ENCODE measurements around the gene ELMO3. TPM values are rescaled to one million over a fixed set of nuclear protein-coding genes. Genes with fewer than 3 reads are reported as not detected.
A peak's percentile ranks its signal among the peaks of the same experiment; 100 is the strongest.

Gene ELMO3
- total RNA-seq, 1 experiment from 2014 or later, result 0.62 TPM

GRCh38 chr16:67216612-67217490 lies 17.9 kb downstream of the ELMO3 start:
- DNase-seq (ENCODE audit: low read depth), result no peak

GRCh38 chr16:67223992-67224391 lies 25.1 kb downstream of the ELMO3 start:
- DNase-seq (ENCODE audit: low read depth), result no peak

- DNase-seq (ENCODE audit: low read depth), result no peak
Measured at GRCh38 chr16:67226295-67226803, 27.4 kb downstream of the ELMO3 start.

- DNase-seq (ENCODE audit: low read depth), result peak; percentile 99
Measured at GRCh38 chr16:67226804-67227566, 28.1 kb downstream of the ELMO3 start, which contains the start of gene TMEM208. TMEM208 (plus strand) TSS chr16:67227130; CDS start chr16:67227219, 89 bp downstream.

- no peak for DNase-seq (ENCODE audit: low read depth)
Measured at GRCh38 chr16:67227567-67227921, 28.6 kb downstream of the ELMO3 start.

GRCh38 chr16:67228034-67228785 lies 29.3 kb downstream of the ELMO3 start:
- no peak for DNase-seq (ENCODE audit: low read depth)

GRCh38 chr16:67228905-67229304 lies 30.0 kb downstream of the ELMO3 start:
- DNase-seq (ENCODE audit: low read depth), result no peak

- no peak for DNase-seq (ENCODE audit: low read depth)
Measured at GRCh38 chr16:67229906-67230808, 31.2 kb downstream of the ELMO3 start.

- no peak for DNase-seq (ENCODE audit: low read depth)
Measured at GRCh38 chr16:67230809-67231660, 32.1 kb downstream of the ELMO3 start.

GRCh38 chr16:67233596-67233995 lies 34.7 kb downstream of the ELMO3 start:
- no peak for DNase-seq (ENCODE audit: low read depth)

- no peak for DNase-seq (ENCODE audit: low read depth)
Measured at GRCh38 chr16:67234180-67234597, 35.3 kb downstream of the ELMO3 start.

- DNase-seq (ENCODE audit: low read depth), result no peak
Measured at GRCh38 chr16:67235816-67236562, 37.1 kb downstream of the ELMO3 start.

- no peak for DNase-seq (ENCODE audit: low read depth)
Measured at GRCh38 chr16:67236563-67237395, 37.8 kb downstream of the ELMO3 start.

GRCh38 chr16:67237396-67238277 lies 38.7 kb downstream of the ELMO3 start:
- DNase-seq (ENCODE audit: low read depth), result no peak

- no peak for DNase-seq (ENCODE audit: low read depth)
Measured at GRCh38 chr16:67238278-67238575, 39.3 kb downstream of the ELMO3 start.

- DNase-seq (ENCODE audit: low read depth), result no peak
Measured at GRCh38 chr16:67238806-67239470, 40.0 kb downstream of the ELMO3 start.

- DNase-seq (ENCODE audit: low read depth), result peak; percentile 72
Measured at GRCh38 chr16:67240506-67240905, 41.6 kb downstream of the ELMO3 start.
